T-helper 2 cell treated with Interferon-gamma antibody and Interleukin-4, amounts not matched to agents 5 μg/mL and 100 μg/mL, for 36 hours (primary cell): ENCODE data around the gene CCS.
A peak's percentile ranks its signal among the peaks of the same experiment; 100 is the strongest.

Experiments used
- DNase-seq: peaks from one replicate; pipeline ENCODE4 v3.0.0; 2021; ENCODE audit warnings: low spot score
- H3K27ac Mint-ChIP-seq: one replicate; pipeline ENCODE4 v1.8.0; 2021; ENCODE audit warnings: mild to moderate bottlenecking, mixed read lengths
- H3K27me3 Mint-ChIP-seq: one replicate; pipeline ENCODE4 v1.8.0; 2021; ENCODE audit warnings: low read depth, mixed read lengths
- H3K36me3 Mint-ChIP-seq: one replicate; pipeline ENCODE4 v1.8.0; 2021; ENCODE audit warnings: low read depth, mixed read lengths
- H3K4me1 Mint-ChIP-seq: one replicate; pipeline ENCODE4 v1.8.0; 2021; ENCODE audit warnings: low read depth, mixed read lengths
- H3K4me3 Mint-ChIP-seq: one replicate; pipeline ENCODE4 v1.8.0; 2022; ENCODE audit warnings: mild to moderate bottlenecking, moderate library complexity, mixed read lengths
- H3K9me3 Mint-ChIP-seq: one replicate; pipeline ENCODE4 v1.8.0; 2021; ENCODE audit warnings: mixed read lengths

CCS gene

DNA sequence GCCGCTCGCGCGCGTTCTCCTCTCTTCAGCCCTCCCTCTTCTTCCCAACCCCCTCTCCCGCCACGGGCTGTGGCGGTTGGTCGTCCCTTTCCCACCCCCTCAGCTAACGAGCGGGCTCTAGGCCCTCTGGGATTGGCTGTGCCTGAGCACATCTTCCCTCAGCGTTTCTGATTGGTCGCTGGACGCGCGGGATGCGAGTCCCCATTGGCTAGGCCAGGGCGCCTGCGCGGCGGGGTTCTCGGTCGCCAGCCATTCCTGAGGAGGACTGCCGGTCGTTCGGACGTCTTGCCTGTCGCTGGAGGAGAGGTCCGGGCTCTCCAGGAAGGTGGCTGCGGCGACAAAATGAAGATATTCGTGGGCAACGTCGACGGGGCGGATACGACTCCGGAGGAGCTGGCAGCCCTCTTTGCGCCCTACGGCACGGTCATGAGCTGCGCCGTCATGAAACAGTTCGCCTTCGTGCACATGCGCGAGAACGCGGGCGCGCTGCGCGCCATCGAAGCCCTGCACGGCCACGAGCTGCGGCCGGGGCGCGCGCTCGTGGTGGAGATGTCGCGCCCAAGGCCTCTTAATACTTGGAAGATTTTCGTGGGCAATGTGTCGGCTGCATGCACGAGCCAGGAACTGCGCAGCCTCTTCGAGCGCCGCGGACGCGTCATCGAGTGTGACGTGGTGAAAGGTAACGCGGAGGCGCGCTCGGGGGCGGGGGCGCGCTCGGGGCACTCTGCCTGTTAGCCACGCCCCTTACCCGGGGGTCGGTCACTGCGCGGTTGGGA is 23.6 kb downstream of the CCS start, which contains the start of gene RBM14:
RBM14 (plus strand) TSS at position 252 of the 776 bp plus-strand sequence; CDS start at position 343, 91 bp downstream.
- H3K4me3 Mint-ChIP-seq: peak within 1 kb of the TSS; percentile 99
- H3K4me1 Mint-ChIP-seq: peaks cover 28% of the 10 kb centered on the region
- peak; percentile 98 for DNase-seq
- H3K36me3 Mint-ChIP-seq: peaks cover 53% of the 10 kb centered on the region
- no peaks in the 10 kb centered on the region for H3K9me3 Mint-ChIP-seq
- no peaks in the 10 kb centered on the region for H3K27me3 Mint-ChIP-seq
- H3K27ac Mint-ChIP-seq: peak within 1 kb of the TSS; percentile 98

- Mint-ChIP-seq H3K27ac (peak overlapping the region; percentile 98), H3K4me3 (peak overlapping the region; percentile 99), H3K4me1 (peaks cover 30% of the 10 kb centered on the region), H3K36me3 (peaks cover 56% of the 10 kb centered on the region), H3K27me3 (no peaks in the 10 kb centered on the region), H3K9me3 (no peaks in the 10 kb centered on the region)
- DNase-seq: no peak
Observed at GRCh38 chr11:66617155-66617834, 24.3 kb downstream of the CCS start.

- no peaks in the 10 kb centered on the region for H3K9me3 Mint-ChIP-seq
- peak overlapping the region; percentile 99 for H3K4me3 Mint-ChIP-seq
- H3K27me3 Mint-ChIP-seq: no peaks in the 10 kb centered on the region
- H3K4me1 Mint-ChIP-seq: peaks cover 40% of the 10 kb centered on the region
- peaks cover 74% of the 10 kb centered on the region for H3K36me3 Mint-ChIP-seq
- H3K27ac Mint-ChIP-seq: peak overlapping the region; percentile 98
- peak; percentile 14 for DNase-seq
Observed at GRCh38 chr11:66619080-66619554, 26.1 kb downstream of the CCS start.

DNA sequence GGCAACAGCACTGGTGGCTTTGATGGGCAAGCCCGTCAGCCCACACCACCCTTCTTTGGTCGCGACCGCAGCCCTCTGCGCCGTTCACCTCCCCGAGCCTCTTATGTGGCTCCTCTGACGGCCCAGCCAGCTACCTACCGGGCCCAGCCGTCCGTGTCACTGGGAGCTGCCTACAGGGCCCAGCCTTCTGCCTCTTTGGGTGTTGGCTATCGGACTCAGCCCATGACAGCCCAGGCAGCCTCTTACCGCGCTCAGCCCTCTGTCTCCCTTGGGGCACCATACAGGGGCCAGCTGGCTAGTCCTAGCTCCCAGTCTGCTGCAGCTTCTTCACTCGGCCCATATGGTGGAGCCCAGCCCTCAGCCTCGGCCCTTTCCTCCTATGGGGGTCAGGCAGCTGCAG is 31.5 kb downstream of the CCS start:
- no peak for DNase-seq
- H3K4me1 Mint-ChIP-seq: peaks cover 31% of the 10 kb centered on the region
- no peaks in the 10 kb centered on the region for H3K27me3 Mint-ChIP-seq
- no peak overlapping the region for H3K27ac Mint-ChIP-seq
- H3K36me3 Mint-ChIP-seq: peaks cover 81% of the 10 kb centered on the region
- H3K9me3 Mint-ChIP-seq: no peaks in the 10 kb centered on the region
- H3K4me3 Mint-ChIP-seq: no peak overlapping the region

DNA sequence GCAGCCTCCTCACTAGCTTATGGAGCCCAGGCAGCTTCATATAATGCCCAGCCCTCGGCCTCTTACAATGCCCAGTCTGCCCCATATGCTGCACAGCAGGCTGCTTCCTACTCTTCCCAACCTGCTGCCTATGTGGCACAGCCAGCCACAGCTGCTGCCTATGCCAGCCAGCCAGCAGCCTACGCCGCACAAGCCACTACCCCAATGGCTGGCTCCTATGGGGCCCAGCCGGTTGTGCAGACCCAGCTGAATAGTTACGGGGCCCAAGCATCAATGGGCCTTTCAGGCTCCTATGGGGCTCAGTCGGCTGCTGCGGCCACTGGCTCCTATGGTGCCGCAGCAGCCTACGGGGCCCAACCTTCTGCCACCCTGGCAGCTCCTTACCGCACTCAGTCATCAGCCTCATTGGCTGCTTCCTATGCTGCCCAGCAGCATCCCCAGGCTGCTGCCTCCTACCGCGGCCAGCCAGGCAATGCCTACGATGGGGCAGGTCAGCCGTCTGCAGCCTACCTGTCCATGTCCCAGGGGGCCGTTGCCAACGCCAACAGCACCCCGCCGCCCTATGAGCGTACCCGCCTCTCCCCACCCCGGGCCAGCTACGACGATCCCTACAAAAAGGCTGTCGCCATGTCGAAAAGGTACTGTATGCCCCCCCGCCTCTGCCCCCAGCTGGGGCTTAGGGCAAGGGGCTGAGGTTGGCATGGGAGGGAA is 32.2 kb downstream of the CCS start:
- no peaks in the 10 kb centered on the region for H3K9me3 Mint-ChIP-seq
- no peaks in the 10 kb centered on the region for H3K27me3 Mint-ChIP-seq
- no peak for DNase-seq
- peaks cover 82% of the 10 kb centered on the region for H3K36me3 Mint-ChIP-seq
- H3K4me3 Mint-ChIP-seq: no peak overlapping the region
- no peak overlapping the region for H3K27ac Mint-ChIP-seq
- H3K4me1 Mint-ChIP-seq: peaks cover 29% of the 10 kb centered on the region

DNA sequence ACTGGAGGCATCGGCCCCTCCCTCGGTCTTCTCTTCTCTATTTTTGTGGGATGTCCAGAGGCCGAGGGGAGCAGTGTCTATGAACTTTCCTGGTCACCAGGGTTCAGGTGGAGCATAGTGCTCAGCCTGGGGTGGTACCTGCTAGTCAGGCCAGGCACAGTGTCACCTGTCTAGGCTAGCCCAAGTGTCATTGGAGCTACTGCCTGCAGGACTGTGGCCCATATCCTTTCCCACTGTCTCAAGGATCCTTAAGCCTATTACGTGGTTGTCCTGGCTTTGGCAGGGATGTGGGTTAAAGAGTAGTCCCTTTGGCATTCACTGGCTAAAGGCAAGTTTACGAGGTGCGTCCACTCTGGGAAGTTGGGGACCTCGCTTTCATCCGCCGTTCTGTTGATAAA is 32.8 kb downstream of the CCS start:
- H3K36me3 Mint-ChIP-seq: peaks cover 81% of the 10 kb centered on the region

DNA sequence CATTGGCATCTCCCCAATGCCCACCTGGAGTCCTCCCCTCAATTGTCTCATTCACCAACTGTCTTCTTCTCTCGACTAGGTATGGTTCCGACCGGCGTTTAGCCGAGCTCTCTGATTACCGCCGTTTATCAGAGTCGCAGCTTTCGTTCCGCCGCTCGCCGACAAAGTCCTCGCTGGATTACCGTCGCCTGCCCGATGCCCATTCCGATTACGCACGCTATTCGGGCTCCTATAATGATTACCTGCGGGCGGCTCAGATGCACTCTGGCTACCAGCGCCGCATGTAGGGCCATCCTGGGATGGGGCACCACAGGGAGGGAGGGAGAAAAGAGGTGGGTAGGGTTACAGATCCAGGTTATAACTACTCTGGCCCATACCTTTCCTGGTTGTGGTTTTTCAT is 33.4 kb downstream of the CCS start:
- Mint-ChIP-seq H3K4me1 (peaks cover 25% of the 10 kb centered on the region), H3K4me3 (no peak overlapping the region), H3K36me3 (peaks cover 77% of the 10 kb centered on the region), H3K27ac (no peak overlapping the region), H3K9me3 (no peaks in the 10 kb centered on the region), H3K27me3 (no peaks in the 10 kb centered on the region)
- DNase-seq: no peak

More for the DNA sequence above, 32.8 kb downstream of the CCS start:
- no peaks in the 10 kb centered on the region for H3K9me3 Mint-ChIP-seq
- no peak for DNase-seq
- no peaks in the 10 kb centered on the region for H3K27me3 Mint-ChIP-seq
- H3K27ac Mint-ChIP-seq: no peak overlapping the region
- no peak overlapping the region for H3K4me3 Mint-ChIP-seq
- H3K4me1 Mint-ChIP-seq: peaks cover 29% of the 10 kb centered on the region

GRCh38 chr11:66626926-66627325 is 33.9 kb downstream of the CCS start:
- Mint-ChIP-seq H3K9me3 (no peaks in the 10 kb centered on the region), H3K4me1 (peaks cover 23% of the 10 kb centered on the region), H3K27me3 (no peaks in the 10 kb centered on the region), H3K4me3 (no peak overlapping the region), H3K36me3 (peaks cover 76% of the 10 kb centered on the region), H3K27ac (no peak overlapping the region)
- no peak for DNase-seq

DNA sequence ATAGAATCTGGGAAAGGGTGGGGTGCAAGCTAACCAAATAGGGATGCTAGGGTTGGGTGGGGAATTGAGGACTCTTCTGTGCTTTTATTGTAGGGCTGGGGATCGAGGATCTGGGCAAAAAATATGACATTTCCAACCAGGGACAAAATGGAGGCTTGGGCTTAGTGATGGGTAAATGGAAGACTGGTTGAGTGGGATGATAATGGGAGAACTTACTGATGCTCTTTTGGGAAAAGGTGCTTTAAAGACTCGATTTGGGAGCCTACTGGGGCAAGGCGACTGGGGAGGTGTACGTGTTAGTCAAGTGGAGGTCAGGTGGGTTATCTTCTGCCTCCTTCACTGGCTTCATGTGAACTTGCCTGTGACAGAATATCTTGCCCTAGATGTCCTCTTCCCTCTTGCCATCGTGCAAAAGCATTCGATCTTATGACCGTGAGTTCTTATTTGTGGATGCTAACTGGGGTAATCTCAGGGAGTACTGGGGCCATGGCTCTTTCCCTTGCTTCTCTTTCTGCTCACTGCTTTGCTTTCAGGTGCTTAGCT is 35.1 kb downstream of the CCS start:
- no peak for DNase-seq
- H3K9me3 Mint-ChIP-seq: no peaks in the 10 kb centered on the region
- peaks cover 74% of the 10 kb centered on the region for H3K36me3 Mint-ChIP-seq
- H3K27ac Mint-ChIP-seq: no peak overlapping the region
- peaks cover 17% of the 10 kb centered on the region for H3K4me1 Mint-ChIP-seq
- no peaks in the 10 kb centered on the region for H3K27me3 Mint-ChIP-seq
- no peak overlapping the region for H3K4me3 Mint-ChIP-seq

- no peak overlapping the region for H3K27ac Mint-ChIP-seq
- H3K4me1 Mint-ChIP-seq: peaks cover 14% of the 10 kb centered on the region
- no peaks in the 10 kb centered on the region for H3K9me3 Mint-ChIP-seq
- H3K27me3 Mint-ChIP-seq: no peaks in the 10 kb centered on the region
- no peak for DNase-seq
- H3K4me3 Mint-ChIP-seq: no peak overlapping the region
- H3K36me3 Mint-ChIP-seq: peaks cover 68% of the 10 kb centered on the region
Observed at GRCh38 chr11:66629356-66629755, 36.4 kb downstream of the CCS start.

GRCh38 chr11:66631883-66632282 is 38.9 kb downstream of the CCS start:
- peaks cover 57% of the 10 kb centered on the region for H3K36me3 Mint-ChIP-seq
- no peak overlapping the region for H3K27ac Mint-ChIP-seq
- H3K27me3 Mint-ChIP-seq: no peaks in the 10 kb centered on the region
- DNase-seq: no peak
- H3K4me3 Mint-ChIP-seq: no peak overlapping the region
- peaks cover 20% of the 10 kb centered on the region for H3K4me1 Mint-ChIP-seq
- no peaks in the 10 kb centered on the region for H3K9me3 Mint-ChIP-seq

DNA sequence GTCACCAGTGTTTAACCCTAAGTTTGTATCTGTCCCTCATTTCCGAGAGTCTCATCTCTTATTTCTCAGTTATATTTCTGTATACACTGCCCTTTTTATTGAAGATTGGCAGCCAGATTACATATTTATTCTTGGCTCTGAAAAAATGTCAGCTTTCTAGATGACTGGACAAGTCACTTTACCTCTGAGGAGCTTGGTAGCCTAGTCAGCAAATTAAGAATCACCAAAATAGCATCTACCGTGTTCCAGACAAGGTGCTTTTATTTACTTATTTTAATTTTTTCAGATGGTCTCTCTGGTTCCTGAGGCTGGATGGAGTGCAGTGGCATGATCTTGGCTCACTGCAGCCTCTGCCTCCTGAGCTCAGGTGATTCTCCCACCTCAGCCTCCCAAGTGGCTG is 40.0 kb downstream of the CCS start:
- Mint-ChIP-seq H3K27me3 (no peaks in the 10 kb centered on the region), H3K9me3 (no peaks in the 10 kb centered on the region), H3K4me3 (no peak overlapping the region), H3K27ac (no peak overlapping the region), H3K4me1 (peaks cover 26% of the 10 kb centered on the region), H3K36me3 (peaks cover 52% of the 10 kb centered on the region)
- DNase-seq: no peak

- peaks cover 36% of the 10 kb centered on the region for H3K4me1 Mint-ChIP-seq
- no peaks in the 10 kb centered on the region for H3K27me3 Mint-ChIP-seq
- H3K9me3 Mint-ChIP-seq: no peaks in the 10 kb centered on the region
- H3K36me3 Mint-ChIP-seq: peaks cover 59% of the 10 kb centered on the region
- H3K4me3 Mint-ChIP-seq: no peak overlapping the region
- peak overlapping the region; percentile 5 for H3K27ac Mint-ChIP-seq
- no peak for DNase-seq
Observed at GRCh38 chr11:66636411-66636810, 43.4 kb downstream of the CCS start.
